Heart left ventricle (tissue), 16 donors: ENCODE data around the gene RNF31. TPM values are rescaled to one million over a fixed set of nuclear protein-coding genes. Genes with fewer than 3 reads are reported as not detected.
A peak's percentile ranks its signal among the peaks of the same experiment; 100 is the strongest.

Experiments
- ATAC-seq, 4 donors: fragments of 200-7000 bp; cut with Tn5 transposase; one replicate each; pipeline ENCODE4 v1.9.1; 2020 to 2022; ENCODE audit warnings: moderate library complexity in 4 of 4, mild to moderate bottlenecking in 3 of 4, moderate number of reproducible peaks in 1 of 4
- DNase-seq, 5 donors: peaks; one replicate each; pipeline ENCODE4 v3.0.0-alpha.2; 2020
- H3K27ac ChIP-seq, 12 donors: fragments of 200-600 bp; sonication (generic) in 4 of 12; one replicate each; pipeline versions ENCODE4 v1.5.0 to v1.8.0; 2016 to 2022; ENCODE audit warnings: mild to moderate bottlenecking in 2 of 12
- H3K27me3 ChIP-seq, 9 donors: fragments of 200-600 bp; sonication (generic) in 2 of 9; one replicate each; pipeline versions ENCODE4 v1.5.1 to v1.8.0; 2016 to 2022; ENCODE audit warnings: mild to moderate bottlenecking in 3 of 9
- H3K36me3 ChIP-seq, 9 donors: fragments of 200-600 bp; sonication (generic) in 2 of 9; one replicate each; pipeline versions ENCODE4 v1.5.0 to v1.8.0; 2018 to 2022; ENCODE audit warnings: mild to moderate bottlenecking in 2 of 9
- H3K4me1 ChIP-seq, 12 donors: fragments of 200-600 bp; sonication (generic) in 4 of 12; one replicate each; pipeline versions ENCODE4 v1.5.0 to v1.8.0; 2016 to 2022; ENCODE audit warnings: mild to moderate bottlenecking in 3 of 12
- H3K4me3 ChIP-seq, 12 donors: fragments of 200-600 bp; sonication (generic) in 4 of 12; one replicate each; pipeline versions ENCODE4 v1.5.0 to v1.8.0; 2017 to 2022; ENCODE audit warnings: mild to moderate bottlenecking in 9 of 12, moderate library complexity in 4 of 12
- H3K9me3 ChIP-seq, 12 donors: fragments of 200-600 bp; sonication (generic) in 4 of 12; one replicate each; pipeline versions ENCODE4 v1.5.0 to v1.8.0; 2016 to 2022; ENCODE audit warnings: mild to moderate bottlenecking in 1 of 12
- CTCF ChIP-seq, 12 donors: fragments of 200-600 bp; sonication (generic) in 4 of 12; IDR thresholded peaks; one replicate each; pipeline versions ENCODE4 v1.5.0 to v1.8.0; 2018 to 2022; ENCODE audit warnings: antibody characterized with exemption in 12 of 12, mild to moderate bottlenecking in 5 of 12
- POLR2A ChIP-seq, 2 donors: fragments of 450-650 bp; IDR thresholded peaks; one replicate each; pipeline ENCODE4 v1.6.1; 2017; ENCODE audit warnings: antibody characterized with exemption in 2 of 2, mild to moderate bottlenecking in 2 of 2, moderate library complexity in 2 of 2
- WGBS, 4 donors: extraction: QIAGEN DNeasy Blood & Tissue Kit in 2 of 4; methylation state at CpG; one replicate each; pipeline versions ENCODE4 v1.1.5 to v1.1.7; 2013 to 2018; 5-methylcytosine and 5-hydroxymethylcytosine counted together
- intact Hi-C, 10 donors: fragments of 100-400 bp; cut with DNase I; formaldehyde crosslinking; loops; one replicate each; pipeline versions ENCODE4 v1.11.1 to v1.14.2; 2022
- polyA plus RNA-seq, 2 donors: library from polyadenylated mRNA; stranded (reverse); fragments of 200-250 nt; gene quantifications; one replicate each; pipeline ENCODE4 v1.2.3, GENCODE V29; 2013
- total RNA-seq, 9 donors: library from RNA; depleted of rRNA in 2 of 9; stranded (reverse); fragments of >200 nt in 2 of 9; fragmentation: NEBNext Ultra II Directional in 3 of 9; extraction: Animal tissue kit (Norgen Biotek cat#: 25700) in 3 of 9; gene quantifications; one replicate each; pipeline versions ENCODE4 v1.1.0 to v1.2.4, GENCODE V29; 2016 to 2023
- donor health status: ischemic (EF 13 %, LVEDD 7.1; RV severe dilation, severe dysfunction).
- donor health status: healthy with polysubstance abuse.
- donor health status: DM: no; HTN: yes; CAD: no.
- donor health status: DM: no; HTN: no; CAD: no.
- donor health status: ischemic (EF 25% LVEDD 6.9; RV normal size, moderate dysfunction).
- donor health status: ischemic (EF 25% LVEDD 5.7; RV mildly dilated, moderate dysfunction).
- donor health status: healthy.
- donor health status: DM: yes; HTN: yes; CAD: no.
- donor health status: ischemic (EF 35%, LVEDD 5.7; RV mildly dilated, moderate dysfunction).
- donor health status: nonischemic (EF 11% LVEDD 7.7; RV severe dilation, severe dysfunction).
- donor health status: DM: yes; HTN: yes; CAD: no.
- donor health status: PGD.
- donor health status: ischemic (EF 29% LVEDD 5.4; RV normal size, mild dysfunction).
- donor health status: nonischemic (EF 23%, LVEDD 6.1; RV moderate dilation, normal function).

RNF31 gene
- total and polyA plus RNA-seq, 11 donors, result 31.6 to 54.2 (median 36.6) TPM

- peaks cover 0 to 60% (median 46%) of the 10 kb centered on the region in 9 donors for H3K36me3 ChIP-seq
- ATAC-seq (no peak), DNase-seq (no peak)
- peak overlapping the region in 6 of 12 donors; percentile 41 to 80 (median 68) for H3K27ac ChIP-seq
- WGBS, 4 donors, result 88 to 95% (median 95%) methylated on average over 9 of the region's 9 CpGs
- intact Hi-C loops, result loop anchor here in 1 of 10 donors (2.0 kb wide), 1 partner anchor 75 kb away; the partner anchor contains the start of genes DCAF11 and NRL
- H3K4me3 ChIP-seq, result no peak overlapping the region
- no peaks in the 10 kb centered on the region for H3K27me3 ChIP-seq
- peaks cover under 1 to 31% (median 20%) of the 10 kb centered on the region in 12 donors for H3K4me1 ChIP-seq
- TF ChIP-seq POLR2A (IDR thresholded peaks at IDR 0.05) (no peak), CTCF (IDR thresholded peaks at IDR 0.05) (no peak)
- no peaks in the 10 kb centered on the region for H3K9me3 ChIP-seq
These were observed 42.2 kb downstream of the RNF31 start for GRCh38 chr14:24189460-24189859.

- H3K4me3 ChIP-seq, result no peak overlapping the region
- peaks cover 2 to 37% (median 25%) of the 10 kb centered on the region in 12 donors for H3K4me1 ChIP-seq
- TF ChIP-seq POLR2A (IDR thresholded peaks at IDR 0.05) (no peak), CTCF (IDR thresholded peaks at IDR 0.05) (no peak)
- intact Hi-C loops, result no loop called here
- H3K9me3 ChIP-seq, result no peaks in the 10 kb centered on the region
- WGBS, 4 donors, result 89 to 93% (median 92%) methylated on average over 7 to 10 of the region's 10 CpGs
- no peak for ATAC-seq
- H3K27ac ChIP-seq, result no peak overlapping the region
- peaks cover 0 to 50% (median 37%) of the 10 kb centered on the region in 9 donors for H3K36me3 ChIP-seq
- H3K27me3 ChIP-seq, result no peaks in the 10 kb centered on the region
- DNase-seq, result no peak
These were observed 43.1 kb downstream of the RNF31 start for GRCh38 chr14:24190416-24190815.

GRCh38 chr14:24192933-24193332 is 45.6 kb downstream of the RNF31 start:
- Histone ChIP-seq H3K36me3 (peaks cover 0 to 33% (median 23%) of the 10 kb centered on the region in 9 donors), H3K9me3 (no peaks in the 10 kb centered on the region), H3K27me3 (no peaks in the 10 kb centered on the region), H3K4me1 (peaks cover 2 to 49% (median 32%) of the 10 kb centered on the region in 12 donors), H3K4me3 (no peak overlapping the region), H3K27ac (no peak overlapping the region)
- DNase-seq, result no peak
- 88 to 96% (median 95%) methylated on average over 15 of the region's 15 CpGs for WGBS, 4 donors
- ATAC-seq, result no peak
- intact Hi-C loops, result no loop called here
- TF ChIP-seq POLR2A (IDR thresholded peaks at IDR 0.05) (no peak), CTCF (IDR thresholded peaks at IDR 0.05) (no peak)

- Histone ChIP-seq H3K9me3 (no peaks in the 10 kb centered on the region), H3K36me3 (peaks cover 0 to 38% (median 23%) of the 10 kb centered on the region in 9 donors), H3K4me1 (peaks cover 2 to 49% (median 24%) of the 10 kb centered on the region in 12 donors), H3K4me3 (peak overlapping the region in 11 of 12 donors; percentile 67 to 99 (median 91)), H3K27me3 (no peaks in the 10 kb centered on the region), H3K27ac (peak overlapping the region in 9 of 12 donors; percentile 95 to 100 (median 98))
- TF ChIP-seq POLR2A (IDR thresholded peaks at IDR 0.05) (no peak), CTCF (IDR thresholded peaks at IDR 0.05) (no peak)
- 79 to 85% (median 81%) methylated on average over 7 of the region's 7 CpGs for WGBS, 4 donors
- DNase-seq, result no peak
- ATAC-seq, result no peak
- intact Hi-C loops, result loop anchor here in 1 of 10 donors (2.0 kb wide), 1 partner anchor 38 kb away; the partner anchor contains the start of genes GMPR2 and NEDD8
These were observed 47.0 kb downstream of the RNF31 start for GRCh38 chr14:24194186-24194872.
